ENCODE results near the gene CHSY1.

DNA sequence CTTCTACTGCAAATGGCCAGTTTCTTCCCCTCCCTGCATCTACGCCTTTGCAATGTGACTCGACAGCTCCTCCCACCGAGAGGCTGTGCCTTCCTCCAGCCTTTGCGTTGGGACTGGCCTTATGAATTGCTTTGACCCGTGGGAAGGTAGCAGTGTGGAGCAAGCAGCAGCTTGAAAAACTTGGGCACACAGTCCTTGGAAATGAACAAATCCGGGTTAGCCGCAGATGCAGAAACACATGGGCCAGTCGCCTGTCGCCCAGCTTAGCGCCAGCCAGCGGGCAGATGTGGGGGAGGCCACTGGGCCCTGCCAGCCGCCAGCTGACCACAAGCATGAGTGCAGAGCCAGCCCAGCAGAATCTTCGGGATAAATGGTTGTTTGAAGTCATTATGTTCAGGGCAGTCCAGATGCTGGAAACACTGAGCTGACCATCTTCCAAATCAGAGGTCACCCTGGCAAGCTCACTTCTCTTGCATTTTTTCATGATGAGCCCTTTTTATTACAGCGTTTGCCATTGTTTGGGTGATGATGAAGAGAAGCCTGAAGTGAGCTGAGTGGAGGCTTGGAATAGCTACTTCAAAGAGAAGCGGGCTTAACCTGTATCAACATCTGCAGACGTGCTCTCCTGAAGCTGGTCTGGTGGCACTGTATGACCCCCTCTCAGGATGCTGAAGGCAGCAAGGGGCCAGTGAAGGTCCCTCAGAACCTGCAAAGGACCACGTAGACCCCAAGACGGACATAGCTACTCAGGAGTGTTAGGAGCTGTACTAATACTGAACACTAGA is 15.7 kb upstream of the CHSY1 start:
- TF ChIP-seq, protein P1, sequence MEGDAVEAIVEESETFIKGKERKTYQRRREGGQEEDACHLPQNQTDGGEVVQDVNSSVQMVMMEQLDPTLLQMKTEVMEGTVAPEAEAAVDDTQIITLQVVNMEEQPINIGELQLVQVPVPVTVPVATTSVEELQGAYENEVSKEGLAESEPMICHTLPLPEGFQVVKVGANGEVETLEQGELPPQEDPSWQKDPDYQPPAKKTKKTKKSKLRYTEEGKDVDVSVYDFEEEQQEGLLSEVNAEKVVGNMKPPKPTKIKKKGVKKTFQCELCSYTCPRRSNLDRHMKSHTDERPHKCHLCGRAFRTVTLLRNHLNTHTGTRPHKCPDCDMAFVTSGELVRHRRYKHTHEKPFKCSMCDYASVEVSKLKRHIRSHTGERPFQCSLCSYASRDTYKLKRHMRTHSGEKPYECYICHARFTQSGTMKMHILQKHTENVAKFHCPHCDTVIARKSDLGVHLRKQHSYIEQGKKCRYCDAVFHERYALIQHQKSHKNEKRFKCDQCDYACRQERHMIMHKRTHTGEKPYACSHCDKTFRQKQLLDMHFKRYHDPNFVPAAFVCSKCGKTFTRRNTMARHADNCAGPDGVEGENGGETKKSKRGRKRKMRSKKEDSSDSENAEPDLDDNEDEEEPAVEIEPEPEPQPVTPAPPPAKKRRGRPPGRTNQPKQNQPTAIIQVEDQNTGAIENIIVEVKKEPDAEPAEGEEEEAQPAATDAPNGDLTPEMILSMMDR (IDR thresholded peaks at IDR 0.05), result no peak
- no peak for TF ChIP-seq POLR2A (IDR thresholded peaks at IDR 0.05)
